Sigmoid colon (tissue), 4 donors: Measurements from ENCODE around the gene PCDHB5.
"Not testable (repeated sequence)": the region's sequence is repeated elsewhere in the genome, so short reads cannot be mapped to it uniquely, and the experiment has no call there.

Experiments
- POLR2A ChIP-seq, 2 donors: fragments of 450-650 bp; IDR thresholded peaks; one replicate each; pipeline ENCODE4 v1.6.1; 2016; ENCODE audit warnings: antibody characterized with exemption in 2 of 2, mild to moderate bottlenecking in 2 of 2, moderate library complexity in 2 of 2
- POLR2AphosphoS5 ChIP-seq, 4 donors: sonication (generic); formaldehyde crosslinking; IDR thresholded peaks; one replicate each; pipeline ENCODE4 v1.6.1; 2017; ENCODE audit warnings: antibody characterized with exemption in 4 of 4
- TF ChIP-seq, protein P1 (sequence below), 4 experiments: fragments of 450-650 bp in 3 of 4; fragments of 200-600 bp in 1 of 4; IDR thresholded peaks; one replicate each; pipeline ENCODE4 v1.5.1; 2016 to 2019; ENCODE audit warnings: antibody characterized with exemption in 4 of 4, mild to moderate bottlenecking in 3 of 4, moderate library complexity in 2 of 4

DNA sequence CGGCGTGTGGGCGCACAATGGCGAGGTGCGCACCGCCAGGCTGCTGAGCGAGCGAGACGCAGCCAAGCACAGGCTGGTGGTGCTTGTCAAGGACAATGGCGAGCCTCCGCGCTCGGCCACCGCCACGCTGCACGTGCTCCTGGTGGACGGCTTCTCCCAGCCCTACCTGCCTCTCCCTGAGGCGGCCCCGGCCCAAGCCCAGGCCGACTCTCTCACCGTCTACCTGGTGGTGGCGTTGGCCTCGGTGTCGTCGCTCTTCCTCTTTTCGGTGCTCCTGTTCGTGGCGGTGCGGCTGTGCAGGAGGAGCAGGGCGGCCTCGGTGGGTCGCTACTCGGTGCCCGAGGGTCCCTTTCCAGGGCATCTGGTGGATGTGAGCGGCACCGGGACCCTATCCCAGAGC, 17.1 kb downstream of the PCDHB5 start:
- TF ChIP-seq, protein P1, sequence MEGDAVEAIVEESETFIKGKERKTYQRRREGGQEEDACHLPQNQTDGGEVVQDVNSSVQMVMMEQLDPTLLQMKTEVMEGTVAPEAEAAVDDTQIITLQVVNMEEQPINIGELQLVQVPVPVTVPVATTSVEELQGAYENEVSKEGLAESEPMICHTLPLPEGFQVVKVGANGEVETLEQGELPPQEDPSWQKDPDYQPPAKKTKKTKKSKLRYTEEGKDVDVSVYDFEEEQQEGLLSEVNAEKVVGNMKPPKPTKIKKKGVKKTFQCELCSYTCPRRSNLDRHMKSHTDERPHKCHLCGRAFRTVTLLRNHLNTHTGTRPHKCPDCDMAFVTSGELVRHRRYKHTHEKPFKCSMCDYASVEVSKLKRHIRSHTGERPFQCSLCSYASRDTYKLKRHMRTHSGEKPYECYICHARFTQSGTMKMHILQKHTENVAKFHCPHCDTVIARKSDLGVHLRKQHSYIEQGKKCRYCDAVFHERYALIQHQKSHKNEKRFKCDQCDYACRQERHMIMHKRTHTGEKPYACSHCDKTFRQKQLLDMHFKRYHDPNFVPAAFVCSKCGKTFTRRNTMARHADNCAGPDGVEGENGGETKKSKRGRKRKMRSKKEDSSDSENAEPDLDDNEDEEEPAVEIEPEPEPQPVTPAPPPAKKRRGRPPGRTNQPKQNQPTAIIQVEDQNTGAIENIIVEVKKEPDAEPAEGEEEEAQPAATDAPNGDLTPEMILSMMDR (IDR thresholded peaks at IDR 0.05) = not testable (repeated sequence)
- not testable (repeated sequence) for TF ChIP-seq POLR2A, POLR2AphosphoS5 (IDR thresholded peaks at IDR 0.05)
